Endothelial cell of umbilical vein (primary cell): ENCODE measurements around the gene CBFA2T3. TPM values are rescaled to one million over a fixed set of nuclear protein-coding genes. Genes with fewer than 3 reads are reported as not detected.

Experiments used
- BruUV-seq: library from RNA; stranded (reverse); fragments of 400-500 nt; replicated peaks from 2 replicates; lab custom pipeline; 2021; lab: Mats Ljungman, UMichigan
- CTCF ChIA-PET: fragments of 300-600, 350-600 bp; sonication (Branson Sonifier 250); formaldehyde crosslinking; loops from one replicate; lab custom pipeline; 2021; ENCODE audit warnings: antibody characterized with exemption, inconsistent platforms; lab: Charles Lee
- POLR2A ChIA-PET: fragments of 300-600, 350-600 bp; sonication (Branson Sonifier 250); formaldehyde crosslinking; loops from one replicate; lab custom pipeline; 2021; ENCODE audit warnings: antibody characterized with exemption, inconsistent platforms; lab: Charles Lee
- DNase-seq: peaks from one replicate; pipeline ENCODE4 v3.0.0-alpha.2; 2011; ENCODE audit warnings: low read depth, low spot score
- FAIRE-seq: peaks from 2 replicates; lab custom pipeline; 2011; peaks lifted over from hg19 to GRCh38; lab: Jason Lieb, UNC
- H2AFZ ChIP-seq: 2 replicates; pipeline ENCODE4 v1.6.0; 2012; ENCODE audit warnings: low read depth, low read length, control low read depth, inconsistent platforms
- H3K27ac ChIP-seq: 2 replicates; pipeline ENCODE4 v1.5.1; 2011; ENCODE audit warnings: low read depth, mild to moderate bottlenecking, control low read depth, low read length, moderate library complexity; ENCODE audit not compliant: insufficient read depth
- H3K27me3 ChIP-seq, 2 experiments: 2 replicates each; pipeline versions ENCODE4 v1.6.0 to v1.6.1; 2011; ENCODE audit warnings: low read length in 2 of 2, mixed read lengths in 1 of 2; ENCODE audit not compliant: control insufficient read depth in 2 of 2, insufficient read depth in 2 of 2
- H3K36me3 ChIP-seq, 2 experiments: 2 replicates in 1 of 2; 3 replicates in 1 of 2; pipeline ENCODE4 v1.5.1; 2011; ENCODE audit warnings: low read length in 2 of 2, mild to moderate bottlenecking in 1 of 2, moderate library complexity in 1 of 2; ENCODE audit not compliant: control insufficient read depth in 2 of 2, insufficient read depth in 2 of 2; ENCODE audit errors: extremely low read depth in 1 of 2
- H3K4me1 ChIP-seq: 3 replicates; pipeline ENCODE4 v1.5.1; 2011; ENCODE audit warnings: mild to moderate bottlenecking, low read length; ENCODE audit not compliant: control insufficient read depth, insufficient read depth; ENCODE audit errors: extremely low read depth
- H3K4me2 ChIP-seq: 2 replicates; pipeline ENCODE4 v1.6.1; 2011; ENCODE audit warnings: low read length, control low read depth, mixed read lengths; ENCODE audit not compliant: insufficient read depth
- H3K4me3 ChIP-seq, 3 experiments: fragments of 200-600 bp in 1 of 3; sonication (generic), shearing (Covaris generic) in 1 of 3; replicated peaks in 1 of 3; 2 replicates each; pipeline ENCODE4 v1.5.1; 2011 to 2016; ENCODE audit warnings: control low read depth in 3 of 3, low read length in 3 of 3, mild to moderate bottlenecking in 2 of 3, inconsistent platforms in 1 of 3, low read depth in 1 of 3, moderate library complexity in 1 of 3; ENCODE audit not compliant: insufficient read depth in 1 of 3
- H3K79me2 ChIP-seq: 2 replicates; pipeline ENCODE4 v1.6.0; 2012; ENCODE audit warnings: low read length, inconsistent platforms; ENCODE audit not compliant: control insufficient read depth, insufficient read depth
- H3K9ac ChIP-seq: replicated peaks from 2 replicates; pipeline ENCODE3; 2011; ENCODE audit warnings: low read length, control low read depth; ENCODE audit not compliant: insufficient read depth; ENCODE audit errors: extremely low read depth
- H3K9me1 ChIP-seq: replicated peaks from 3 replicates; pipeline ENCODE4 v1.6.0; 2011; ENCODE audit warnings: mild to moderate bottlenecking, low read length; ENCODE audit not compliant: control insufficient read depth, insufficient read depth; ENCODE audit errors: extremely low read depth
- H3K9me3 ChIP-seq: replicated peaks from 2 replicates; pipeline ENCODE4 v1.5.1; 2012; ENCODE audit warnings: low read length, inconsistent platforms; ENCODE audit not compliant: control insufficient read depth, insufficient read depth
- H4K20me1 ChIP-seq: replicated peaks from 2 replicates; pipeline ENCODE3; 2011; ENCODE audit warnings: mild to moderate bottlenecking, low read length; ENCODE audit not compliant: control insufficient read depth, insufficient read depth; ENCODE audit errors: extremely low read depth
- EZH2 ChIP-seq: IDR thresholded peaks from 2 replicates; pipeline ENCODE4 v1.6.1; 2012; ENCODE audit warnings: borderline replicate concordance, low read depth, mild to moderate bottlenecking, moderate library complexity, low read length, inconsistent platforms; ENCODE audit not compliant: severe bottlenecking
- FOS ChIP-seq: IDR thresholded peaks from 2 replicates; pipeline ENCODE4 v1.6.1; 2011; ENCODE audit warnings: mild to moderate bottlenecking, low read length, moderate library complexity, borderline replicate concordance; ENCODE audit not compliant: insufficient read depth
- POLR2A ChIP-seq: IDR thresholded peaks from 2 replicates; pipeline ENCODE4 v1.6.1; 2012; ENCODE audit warnings: low read depth, mild to moderate bottlenecking, control low read depth, low read length
- dilution Hi-C: fragments of 300-500 bp; cut with MboI; formaldehyde crosslinking; loops from one replicate; pipeline ENCODE4 v1.15.0; 2019; ENCODE audit warnings: low sequenced_read_pairs; ENCODE audit not compliant: extremely low pct_ligation_motif_present
- intact Hi-C: fragments of 100-400 bp; cut with micrococcal nuclease; formaldehyde crosslinking; loops from one replicate; pipeline ENCODE4 v1.10.0; 2022
- polyA plus RNA-seq, 4 experiments: library from polyadenylated mRNA; depleted of rRNA in 3 of 4; stranded (reverse) in 3 of 4; unstranded in 1 of 4; fragments of >200 nt; gene quantifications; 2 replicates each; pipeline versions ENCODE4 v1.2.1 to v1.2.3, GENCODE V29; 2011 to 2012; ENCODE audit warnings: missing spikeins in 1 of 4
- total RNA-seq: library from RNA; stranded (reverse); gene quantifications from 2 replicates; pipeline ENCODE4 v1.2.3, GENCODE V29; 2021

Gene CBFA2T3
- total and polyA plus RNA-seq, 2 donors (not counting 3 experiments of a cell fraction or from before 2014, with no cell fraction given): not detected

DNA sequence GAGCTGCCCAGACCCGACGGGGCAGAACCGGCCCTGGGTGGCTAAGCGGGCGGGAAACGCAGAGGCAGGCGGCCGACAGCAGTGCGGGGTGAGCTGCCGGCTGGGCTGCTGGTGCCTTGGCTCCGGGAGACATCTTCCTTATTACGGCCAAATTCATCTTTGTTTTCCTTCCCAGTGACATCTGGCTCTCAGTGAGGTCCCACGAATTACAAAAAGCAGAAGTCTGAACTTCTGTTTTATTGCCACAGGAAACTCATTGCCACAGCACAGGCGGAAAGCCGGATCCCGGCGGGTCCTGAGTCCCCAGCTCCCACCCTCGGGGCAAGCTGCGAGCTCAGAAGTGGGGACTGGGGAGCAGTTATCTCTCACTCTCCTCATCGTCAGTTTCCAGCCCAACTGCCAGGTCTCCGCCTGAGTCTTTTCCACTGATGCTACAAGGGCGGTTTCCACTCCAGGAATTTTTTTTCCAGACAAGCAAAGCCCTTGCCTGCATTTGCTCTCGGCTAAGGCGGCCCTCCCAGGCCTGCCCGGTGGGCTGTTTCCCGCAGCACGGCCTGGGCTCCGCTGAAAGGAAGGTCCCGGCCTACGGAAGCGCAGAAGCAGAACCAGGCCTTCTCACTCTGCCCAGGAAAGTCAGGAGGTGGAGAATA is 40.3 kb downstream of the CBFA2T3 start:
- BruUV-seq: no TSS peak
- Histone ChIP-seq H3K27me3 (peaks cover 30 to 40% of the 10 kb centered on the region in 2 experiments), H3K79me2 (no peaks in the 10 kb centered on the region), H3K4me2 (no peak overlapping the region), H3K4me3 (no peak overlapping the region), H3K4me1 (no peaks in the 10 kb centered on the region), H3K27ac (no peak overlapping the region), H3K9me3 (no peaks in the 10 kb centered on the region), H3K9ac (no peak overlapping the region), H3K36me3 (no peaks in the 10 kb centered on the region), H3K9me1 (no peaks in the 10 kb centered on the region), H2AFZ (no peak overlapping the region), H4K20me1 (no peaks in the 10 kb centered on the region)
- TF ChIP-seq EZH2 (peak; percentile 52), FOS (no peak)
- dilution Hi-C loops: no loop called here
- POLR2A ChIA-PET: no interaction called here
- intact Hi-C loops: no loop called here
- DNase-seq (no peak), FAIRE-seq (no peak)
- CTCF ChIA-PET: interaction anchor here (0.8 kb wide), 1 partner anchor 12 kb away, joined by 4 read pairs; no protein-coding TSS in a partner anchor

- no TSS peak for BruUV-seq
- intact Hi-C loops (no loop called here), dilution Hi-C loops (no loop called here)
- DNase-seq: no peak
- Histone ChIP-seq H3K9me1 (no peaks in the 10 kb centered on the region), H2AFZ (no peak overlapping the region), H4K20me1 (no peaks in the 10 kb centered on the region), H3K4me3 (no peak overlapping the region), H3K4me1 (no peaks in the 10 kb centered on the region), H3K79me2 (no peaks in the 10 kb centered on the region), H3K27me3 (peaks cover 30 to 40% of the 10 kb centered on the region in 2 experiments), H3K36me3 (no peaks in the 10 kb centered on the region), H3K4me2 (no peak overlapping the region), H3K27ac (no peak overlapping the region), H3K9me3 (no peaks in the 10 kb centered on the region), H3K9ac (no peak overlapping the region)
- no peak for FAIRE-seq
- CTCF ChIA-PET: interaction anchor here (0.8 kb wide), 1 partner anchor 12 kb away, joined by 4 read pairs; no protein-coding TSS in a partner anchor
- POLR2A ChIA-PET: no interaction called here
- TF ChIP-seq EZH2 (peak; percentile 56), POLR2A (no peak)
Measured at GRCh38 chr16:88936008-88936555, 40.9 kb downstream of the CBFA2T3 start.
